ENCODE data around the gene EHMT1.
"Not testable (repeated sequence)": the region's sequence is repeated elsewhere in the genome, so short reads cannot be mapped to it uniquely, and the experiment has no call there.

Gene EHMT1

GRCh38 chr9:137590469-137591383 is 28.1 kb upstream of the EHMT1 start, which contains the start of gene ZMYND19:
Gene ZMYND19 (minus strand): TSS chr9:137590512. CDS start chr9:137590263, 249 bp downstream.
- H3K4me3 ChIP-seq (ENCODE audit: low read length) = peak within 1 kb of the TSS; percentile 76
- TF ChIP-seq CTCF (conservative IDR thresholded peaks at IDR 0.05; ENCODE audit: low read length) = no peak
- DNase-seq (ENCODE audit: low read depth) = peak; percentile 78

- DNase-seq (ENCODE audit: low read depth) = no peak
- no peak overlapping the region for H3K4me3 ChIP-seq (ENCODE audit: low read length)
- TF ChIP-seq CTCF (conservative IDR thresholded peaks at IDR 0.05; ENCODE audit: low read length) = no peak
Observed at GRCh38 chr9:137592767-137593166, 26.0 kb upstream of the EHMT1 start.

GRCh38 chr9:137593176-137593575 is 25.6 kb upstream of the EHMT1 start:
- no peak for TF ChIP-seq CTCF (conservative IDR thresholded peaks at IDR 0.05; ENCODE audit: low read length)
- no peak overlapping the region for H3K4me3 ChIP-seq (ENCODE audit: low read length)
- DNase-seq (ENCODE audit: low read depth) = no peak

GRCh38 chr9:137596577-137596976 is 22.2 kb upstream of the EHMT1 start:
- DNase-seq (ENCODE audit: low read depth); H3K4me3 ChIP-seq (ENCODE audit: low read length): not testable (repeated sequence)

- no peak for TF ChIP-seq CTCF (conservative IDR thresholded peaks at IDR 0.05; ENCODE audit: low read length)
- H3K4me3 ChIP-seq (ENCODE audit: low read length) = no peak overlapping the region
- no peak for DNase-seq (ENCODE audit: low read depth)
Observed at GRCh38 chr9:137598943-137599342, 19.9 kb upstream of the EHMT1 start.

GRCh38 chr9:137602661-137603060 is 16.1 kb upstream of the EHMT1 start:
- DNase-seq (ENCODE audit: low read depth) = no peak
- no peak overlapping the region for H3K4me3 ChIP-seq (ENCODE audit: low read length)
- no peak for TF ChIP-seq CTCF (conservative IDR thresholded peaks at IDR 0.05; ENCODE audit: low read length)

GRCh38 chr9:137603879-137604278 is 14.9 kb upstream of the EHMT1 start:
- DNase-seq (ENCODE audit: low read depth) = no peak
- H3K4me3 ChIP-seq (ENCODE audit: low read length) = no peak overlapping the region
- no peak for TF ChIP-seq CTCF (conservative IDR thresholded peaks at IDR 0.05; ENCODE audit: low read length)
